ENCODE data around the gene MAML3.

DNA sequence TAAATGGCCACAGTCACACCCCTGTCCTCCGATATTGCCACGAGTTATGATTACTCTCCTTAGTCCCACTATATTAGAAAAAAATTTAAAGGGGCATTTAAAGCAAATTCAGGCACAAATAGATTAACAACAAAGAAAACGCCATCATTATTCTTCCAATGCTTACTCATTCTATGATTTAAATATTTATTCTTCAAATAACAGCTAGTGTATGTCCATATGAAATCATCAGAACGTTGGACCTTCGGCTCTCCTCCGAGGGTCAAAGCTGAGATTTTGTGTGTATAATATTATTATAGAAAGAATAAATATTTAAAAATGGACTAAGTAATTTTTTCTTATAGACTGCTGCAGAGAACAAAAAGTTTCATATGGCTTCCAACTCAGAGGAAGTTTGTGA, 122.9 kb downstream of the MAML3 start:
- TF ChIP-seq ARNT (IDR thresholded peaks at IDR 0.05) (no peak), FOXA1 (IDR thresholded peaks at IDR 0.05) (no peak), BHLHE40 (IDR thresholded peaks at IDR 0.05; ENCODE audit: borderline replicate concordance) (no peak), LEF1 (IDR thresholded peaks at IDR 0.05; ENCODE audit: borderline replicate concordance) (no peak), FOXM1 (IDR thresholded peaks at IDR 0.05; ENCODE audit: borderline replicate concordance) (no peak), ELF4 (IDR thresholded peaks at IDR 0.05) (no peak), SUZ12 (IDR thresholded peaks at IDR 0.05) (no peak), SP1 (IDR thresholded peaks at IDR 0.05) (no peak), L3MBTL2 (conservative IDR thresholded peaks at IDR 0.05) (no peak), FOXK2 (IDR thresholded peaks at IDR 0.05) (no peak), ZNF384 (IDR thresholded peaks at IDR 0.05) (no peak), HDGF (IDR thresholded peaks at IDR 0.05; ENCODE audit: borderline replicate concordance) (no peak)
- TF ChIP-seq, protein P1, sequence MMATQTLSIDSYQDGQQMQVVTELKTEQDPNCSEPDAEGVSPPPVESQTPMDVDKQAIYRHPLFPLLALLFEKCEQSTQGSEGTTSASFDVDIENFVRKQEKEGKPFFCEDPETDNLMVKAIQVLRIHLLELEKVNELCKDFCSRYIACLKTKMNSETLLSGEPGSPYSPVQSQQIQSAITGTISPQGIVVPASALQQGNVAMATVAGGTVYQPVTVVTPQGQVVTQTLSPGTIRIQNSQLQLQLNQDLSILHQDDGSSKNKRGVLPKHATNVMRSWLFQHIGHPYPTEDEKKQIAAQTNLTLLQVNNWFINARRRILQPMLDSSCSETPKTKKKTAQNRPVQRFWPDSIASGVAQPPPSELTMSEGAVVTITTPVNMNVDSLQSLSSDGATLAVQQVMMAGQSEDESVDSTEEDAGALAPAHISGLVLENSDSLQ (IDR thresholded peaks at IDR 0.05) = no peak
